KOPT-K1 (cell line): ENCODE data around the gene NCOR1.

ENCODE experiments used
- H3K27ac ChIP-seq: fragments of 200-600 bp; sonication (generic); 2 replicates; pipeline ENCODE4 v1.5.1; 2016; ENCODE audit warnings: antibody characterized with exemption, mild to moderate bottlenecking, low read depth, low read length; ENCODE audit not compliant: poor library complexity, severe bottlenecking
- H3K36me3 ChIP-seq: fragments of 200-600 bp; sonication (generic); 2 replicates; pipeline ENCODE4 v1.5.1; 2017; ENCODE audit warnings: antibody characterized with exemption, mild to moderate bottlenecking, low read length, moderate library complexity; ENCODE audit not compliant: insufficient read depth
- H3K9me3 ChIP-seq: fragments of 200-600 bp; sonication (generic); 2 replicates; pipeline ENCODE4 v1.5.1; 2017; ENCODE audit warnings: antibody characterized with exemption, low read length, mild to moderate bottlenecking; ENCODE audit not compliant: insufficient read depth, poor library complexity, severe bottlenecking

NCOR1 gene

GRCh38 chr17:16106161-16106891, 109.0 kb downstream of the NCOR1 start:
- H3K36me3 ChIP-seq = peaks cover 70% of the 10 kb centered on the region
- no peak overlapping the region for H3K27ac ChIP-seq
- no peaks in the 10 kb centered on the region for H3K9me3 ChIP-seq

- peaks cover 86% of the 10 kb centered on the region for H3K36me3 ChIP-seq
- H3K27ac ChIP-seq = no peak overlapping the region
- no peaks in the 10 kb centered on the region for H3K9me3 ChIP-seq
Measured at GRCh38 chr17:16104189-16104588, 111.1 kb downstream of the NCOR1 start.

DNA sequence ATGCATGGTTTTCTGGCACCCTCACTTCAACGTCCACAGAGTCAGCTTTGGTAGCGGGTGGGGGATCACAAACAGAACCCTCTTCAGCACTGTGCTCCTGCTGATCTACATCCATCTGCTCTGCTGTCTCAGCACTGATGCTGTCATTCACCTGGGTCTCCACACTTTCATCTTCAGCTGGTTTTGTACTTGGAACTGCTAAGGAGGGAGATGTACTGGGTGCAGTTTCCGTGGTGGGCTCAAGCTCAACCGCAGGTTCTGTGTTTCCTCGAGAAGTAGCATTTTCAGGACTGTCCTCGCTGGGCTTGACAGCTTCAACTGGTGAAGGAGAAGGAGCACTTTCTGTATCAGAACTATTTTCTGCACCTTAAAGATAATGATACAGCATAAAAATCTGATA, 113.9 kb downstream of the NCOR1 start:
- Histone ChIP-seq H3K36me3 (peaks cover 91% of the 10 kb centered on the region), H3K27ac (no peak overlapping the region), H3K9me3 (no peaks in the 10 kb centered on the region)

- peaks cover 88% of the 10 kb centered on the region for H3K36me3 ChIP-seq
- H3K27ac ChIP-seq = no peak overlapping the region
- no peaks in the 10 kb centered on the region for H3K9me3 ChIP-seq
Measured at GRCh38 chr17:16100737-16101400, 114.5 kb downstream of the NCOR1 start.

GRCh38 chr17:16091773-16092172, 123.6 kb downstream of the NCOR1 start:
- H3K27ac ChIP-seq = no peak overlapping the region
- no peaks in the 10 kb centered on the region for H3K9me3 ChIP-seq
- H3K36me3 ChIP-seq = peaks cover 62% of the 10 kb centered on the region

- Histone ChIP-seq H3K27ac (no peak overlapping the region), H3K36me3 (peaks cover 70% of the 10 kb centered on the region), H3K9me3 (no peaks in the 10 kb centered on the region)
Measured at GRCh38 chr17:16086957-16087356, 128.4 kb downstream of the NCOR1 start.

DNA sequence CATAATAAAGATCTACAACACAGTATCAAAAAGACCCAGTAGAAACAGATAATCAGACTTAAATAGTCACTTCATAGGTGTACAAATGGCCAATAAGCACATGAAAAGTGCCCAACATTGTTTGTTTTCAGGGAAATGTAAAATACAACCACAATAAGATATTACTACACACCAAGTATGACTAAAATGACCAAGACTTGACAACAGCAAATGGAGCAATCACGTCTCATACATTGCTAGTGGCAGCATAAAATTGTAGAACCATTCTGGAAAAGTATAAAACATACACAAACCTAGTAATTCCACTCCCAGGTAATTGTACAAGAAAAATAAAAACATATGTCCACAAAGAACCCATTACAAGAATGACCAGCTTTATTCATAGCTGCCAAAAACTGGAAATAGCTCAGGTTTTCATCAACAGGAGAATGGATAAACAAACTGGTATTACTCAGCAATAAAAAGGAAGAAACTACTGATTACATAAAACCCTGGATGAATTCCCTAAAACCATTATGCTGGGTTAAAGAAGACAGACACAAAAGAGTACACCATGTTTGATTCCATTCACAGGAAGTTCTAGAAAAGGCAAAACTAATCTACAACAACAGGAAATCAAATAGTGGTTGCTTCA, 130.2 kb downstream of the NCOR1 start:
- no peaks in the 10 kb centered on the region for H3K9me3 ChIP-seq
- H3K27ac ChIP-seq = no peak overlapping the region
- H3K36me3 ChIP-seq = peaks cover 64% of the 10 kb centered on the region

DNA sequence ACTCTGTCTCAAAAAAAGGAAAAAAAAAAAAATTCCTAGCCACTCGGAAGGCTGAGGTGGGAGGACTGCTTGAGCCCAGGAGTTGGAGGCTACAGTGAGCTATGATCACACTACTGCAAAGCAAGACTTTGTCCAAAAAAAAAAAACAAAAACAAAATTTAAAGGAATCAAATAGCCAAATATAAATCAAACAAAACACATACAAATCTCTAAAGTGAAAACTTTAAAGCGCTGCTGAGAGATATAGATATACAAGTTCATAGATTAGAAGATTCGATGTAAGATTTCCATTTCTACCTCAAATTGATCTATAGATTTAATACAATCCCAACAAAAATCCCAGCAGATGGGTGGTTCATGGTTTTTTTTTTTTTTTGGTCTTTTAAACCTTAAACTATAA, 132.1 kb downstream of the NCOR1 start:
- H3K9me3 ChIP-seq = no peaks in the 10 kb centered on the region
- no peak overlapping the region for H3K27ac ChIP-seq
- H3K36me3 ChIP-seq = peaks cover 74% of the 10 kb centered on the region

GRCh38 chr17:16081507-16082087, 133.7 kb downstream of the NCOR1 start:
- Histone ChIP-seq H3K9me3 (no peaks in the 10 kb centered on the region), H3K27ac (no peak overlapping the region), H3K36me3 (peaks cover 79% of the 10 kb centered on the region)

GRCh38 chr17:16080366-16080765, 135.0 kb downstream of the NCOR1 start:
- H3K27ac ChIP-seq = no peak overlapping the region
- no peaks in the 10 kb centered on the region for H3K9me3 ChIP-seq
- peaks cover 79% of the 10 kb centered on the region for H3K36me3 ChIP-seq

DNA sequence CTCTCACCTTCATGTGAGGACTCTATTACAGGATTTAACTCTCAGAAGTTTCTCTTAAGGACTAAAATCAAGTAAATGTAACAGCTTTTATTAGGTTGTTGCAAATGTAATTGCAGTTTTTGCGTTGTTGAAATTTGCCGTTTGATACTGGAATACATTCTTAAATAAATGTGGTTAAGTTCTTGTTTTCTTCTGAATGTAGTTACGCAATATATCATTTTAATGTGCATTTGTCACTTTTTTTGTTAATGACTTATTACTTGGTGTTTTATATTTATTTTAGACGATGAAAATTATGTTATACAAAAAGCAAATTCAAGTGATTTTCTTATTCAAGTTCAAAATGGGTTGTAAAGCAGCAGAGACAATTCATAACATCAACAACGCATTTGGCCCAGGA, 139.4 kb downstream of the NCOR1 start:
- Histone ChIP-seq H3K36me3 (peaks cover 87% of the 10 kb centered on the region), H3K27ac (no peak overlapping the region)

GRCh38 chr17:16074423-16074822, 140.9 kb downstream of the NCOR1 start:
- Histone ChIP-seq H3K36me3 (peaks cover 90% of the 10 kb centered on the region), H3K9me3 (no peaks in the 10 kb centered on the region), H3K27ac (no peak overlapping the region)

More for the DNA sequence above, 139.4 kb downstream of the NCOR1 start:
- no peaks in the 10 kb centered on the region for H3K9me3 ChIP-seq

DNA sequence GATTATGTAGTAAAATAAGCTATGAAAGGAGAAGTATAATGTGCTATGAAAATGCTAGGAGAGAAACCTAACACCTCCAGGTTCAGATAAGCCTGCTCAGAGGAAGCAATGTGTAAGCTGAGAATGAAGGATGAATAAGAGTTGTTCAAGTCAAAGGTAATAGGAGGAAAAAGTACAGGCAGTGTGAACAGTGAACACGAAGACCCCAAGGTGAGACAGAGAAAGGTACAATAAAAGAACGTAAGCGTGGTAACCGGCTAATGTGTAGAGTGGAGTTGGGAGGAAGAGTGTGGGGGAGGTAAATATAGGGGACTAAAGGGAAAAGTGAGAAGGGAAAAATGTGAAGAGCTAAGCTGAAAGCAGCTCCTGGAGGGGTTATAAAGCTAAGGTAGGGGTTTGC, 141.5 kb downstream of the NCOR1 start:
- peaks cover 90% of the 10 kb centered on the region for H3K36me3 ChIP-seq
- H3K9me3 ChIP-seq = no peaks in the 10 kb centered on the region
- no peak overlapping the region for H3K27ac ChIP-seq

- Histone ChIP-seq H3K9me3 (no peaks in the 10 kb centered on the region), H3K36me3 (peaks cover 95% of the 10 kb centered on the region), H3K27ac (no peak overlapping the region)
Measured at GRCh38 chr17:16072031-16072430, 143.3 kb downstream of the NCOR1 start.

- no peaks in the 10 kb centered on the region for H3K9me3 ChIP-seq
- H3K27ac ChIP-seq = no peak overlapping the region
- H3K36me3 ChIP-seq = peaks cover 99% of the 10 kb centered on the region
Measured at GRCh38 chr17:16068323-16068722, 147.0 kb downstream of the NCOR1 start.
